GM15510 (cell line): ENCODE data around the gene TMEM214.
A peak's percentile ranks its signal among the peaks of the same experiment; 100 is the strongest.

Source experiments
- POLR2A ChIP-seq: IDR thresholded peaks from 3 replicates; pipeline ENCODE4 v1.6.1; 2011; ENCODE audit warnings: borderline replicate concordance; ENCODE audit not compliant: insufficient read length; ENCODE audit errors: extremely low read depth

TMEM214 gene

GRCh38 chr2:27080603-27080936, 47.8 kb downstream of the TMEM214 start:
- TF ChIP-seq POLR2A, result no peak

- no peak for TF ChIP-seq POLR2A
Measured at GRCh38 chr2:27081984-27082772, 49.4 kb downstream of the TMEM214 start.

- no peak for TF ChIP-seq POLR2A
Measured at GRCh38 chr2:27082773-27083409, 50.1 kb downstream of the TMEM214 start.

- TF ChIP-seq POLR2A, result no peak
Measured at GRCh38 chr2:27083410-27084296, 50.9 kb downstream of the TMEM214 start.

- TF ChIP-seq POLR2A, result no peak
Measured at GRCh38 chr2:27084297-27085061, 51.7 kb downstream of the TMEM214 start.

- no peak for TF ChIP-seq POLR2A
Measured at GRCh38 chr2:27085062-27085672, 52.4 kb downstream of the TMEM214 start.

GRCh38 chr2:27085673-27086089, 52.9 kb downstream of the TMEM214 start:
- TF ChIP-seq POLR2A, result peak; percentile 36

- peak; percentile 65 for TF ChIP-seq POLR2A
Measured at GRCh38 chr2:27086090-27086723, 53.4 kb downstream of the TMEM214 start.

- peak; percentile 32 for TF ChIP-seq POLR2A
Measured at GRCh38 chr2:27086724-27087593, 54.2 kb downstream of the TMEM214 start, which contains the start of gene KHK. Gene KHK, plus strand, starts transcription at chr2:27086772. Its CDS starts 488 bp downstream, at chr2:27087260.

GRCh38 chr2:27087823-27088410, 55.2 kb downstream of the TMEM214 start:
- TF ChIP-seq POLR2A, result no peak

- TF ChIP-seq POLR2A, result no peak
Measured at GRCh38 chr2:27088634-27089033, 55.9 kb downstream of the TMEM214 start.
